ENCODE data around the gene THUMPD3. TPM values are rescaled to one million over a fixed set of nuclear protein-coding genes. Genes with fewer than 3 reads are reported as not detected.

THUMPD3 gene
- total RNA-seq, 4 donors from 2014 or later: 18.8 to 32.1 (median 25.8) TPM

GRCh38 chr3:9428411-9428810, 65.6 kb downstream of the THUMPD3 start:
- Histone ChIP-seq H3K4me1 (peaks cover 7 to 41% (median 8%) of the 10 kb centered on the region in 3 donors), H3K27ac (peak overlapping the region in 1 of 4 donors; percentile 3), H3K4me3 (no peak overlapping the region), H3K36me3 (peaks cover 26 to 63% of the 10 kb centered on the region in 2 donors), H3K27me3 (no peaks in the 10 kb centered on the region), H3K9me3 (no peaks in the 10 kb centered on the region)
- ATAC-seq: no peak
- TF ChIP-seq POLR2AphosphoS5 (IDR thresholded peaks at IDR 0.05) (no peak), POLR2A (IDR thresholded peaks at IDR 0.05) (no peak), EP300 (IDR thresholded peaks at IDR 0.05) (no peak)
- TF ChIP-seq, protein P1, sequence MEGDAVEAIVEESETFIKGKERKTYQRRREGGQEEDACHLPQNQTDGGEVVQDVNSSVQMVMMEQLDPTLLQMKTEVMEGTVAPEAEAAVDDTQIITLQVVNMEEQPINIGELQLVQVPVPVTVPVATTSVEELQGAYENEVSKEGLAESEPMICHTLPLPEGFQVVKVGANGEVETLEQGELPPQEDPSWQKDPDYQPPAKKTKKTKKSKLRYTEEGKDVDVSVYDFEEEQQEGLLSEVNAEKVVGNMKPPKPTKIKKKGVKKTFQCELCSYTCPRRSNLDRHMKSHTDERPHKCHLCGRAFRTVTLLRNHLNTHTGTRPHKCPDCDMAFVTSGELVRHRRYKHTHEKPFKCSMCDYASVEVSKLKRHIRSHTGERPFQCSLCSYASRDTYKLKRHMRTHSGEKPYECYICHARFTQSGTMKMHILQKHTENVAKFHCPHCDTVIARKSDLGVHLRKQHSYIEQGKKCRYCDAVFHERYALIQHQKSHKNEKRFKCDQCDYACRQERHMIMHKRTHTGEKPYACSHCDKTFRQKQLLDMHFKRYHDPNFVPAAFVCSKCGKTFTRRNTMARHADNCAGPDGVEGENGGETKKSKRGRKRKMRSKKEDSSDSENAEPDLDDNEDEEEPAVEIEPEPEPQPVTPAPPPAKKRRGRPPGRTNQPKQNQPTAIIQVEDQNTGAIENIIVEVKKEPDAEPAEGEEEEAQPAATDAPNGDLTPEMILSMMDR (IDR thresholded peaks at IDR 0.05): no peak

GRCh38 chr3:9430733-9431132, 67.9 kb downstream of the THUMPD3 start:
- no peaks in the 10 kb centered on the region for H3K27me3 ChIP-seq
- H3K4me3 ChIP-seq: no peak overlapping the region
- H3K9me3 ChIP-seq: no peaks in the 10 kb centered on the region
- 92 to 95% methylated on average over 3 of the region's 3 CpGs for WGBS, 2 donors (ENCODE audit: low coverage in 1 of 2)
- peaks cover 33 to 86% of the 10 kb centered on the region in 2 donors for H3K36me3 ChIP-seq
- H3K27ac ChIP-seq: no peak overlapping the region
- TF ChIP-seq, protein P1 (IDR thresholded peaks at IDR 0.05): no peak
- TF ChIP-seq POLR2A (IDR thresholded peaks at IDR 0.05) (no peak), POLR2AphosphoS5 (IDR thresholded peaks at IDR 0.05) (no peak), EP300 (IDR thresholded peaks at IDR 0.05) (no peak)
- H3K4me1 ChIP-seq: peaks cover 0 to 18% (median 0%) of the 10 kb centered on the region in 3 donors
- ATAC-seq: no peak

DNA sequence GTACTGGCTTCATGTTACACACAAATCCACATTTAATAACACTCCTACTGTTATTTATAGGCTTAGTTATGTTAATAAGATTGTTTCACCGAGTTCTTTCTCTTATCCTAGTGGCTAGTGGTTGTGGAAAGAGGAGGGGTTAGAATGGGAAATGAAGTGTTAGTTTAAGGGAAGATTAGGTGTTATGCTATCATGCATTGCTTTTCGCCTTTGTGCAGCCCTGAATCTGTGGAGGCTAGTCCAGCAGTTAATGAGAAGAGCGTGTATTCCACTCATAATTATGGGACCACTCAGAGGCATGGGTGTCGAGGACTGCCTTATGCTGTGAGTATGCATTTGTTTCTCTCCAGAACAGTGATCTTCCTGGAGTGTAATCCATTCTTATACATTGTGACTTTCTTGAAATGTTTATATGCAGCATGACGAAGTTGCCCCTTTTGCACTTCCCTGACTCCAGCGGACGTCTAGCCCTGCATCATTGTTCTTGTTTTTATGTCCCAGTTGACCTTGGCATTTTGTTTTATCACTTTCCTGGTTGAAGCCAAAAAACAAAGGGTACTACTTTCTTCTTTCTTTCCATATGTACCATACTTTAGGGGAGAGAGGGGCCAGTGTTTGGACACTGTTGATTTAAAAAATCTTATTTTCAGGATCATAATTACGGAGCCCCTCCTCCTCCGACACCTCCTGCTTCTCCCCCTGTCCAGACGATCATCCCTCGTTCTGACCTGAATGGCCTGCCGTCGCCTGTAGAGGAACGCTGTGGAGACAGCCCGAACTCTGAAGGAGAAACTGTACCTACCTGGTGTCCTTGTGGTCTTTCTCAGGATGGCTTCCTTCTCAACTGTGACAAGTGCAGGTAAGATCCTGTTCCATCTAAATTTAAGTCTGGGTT, 71.0 kb downstream of the THUMPD3 start:
- Histone ChIP-seq H3K4me3 (no peak overlapping the region), H3K36me3 (peaks cover 45 to 99% of the 10 kb centered on the region in 2 donors), H3K27ac (peak overlapping the region in 1 of 4 donors; percentile 24), H3K9me3 (no peaks in the 10 kb centered on the region), H3K27me3 (no peaks in the 10 kb centered on the region), H3K4me1 (no peaks in the 10 kb centered on the region)
- no peak for TF ChIP-seq POLR2AphosphoS5 (IDR thresholded peaks at IDR 0.05)
- no peak for TF ChIP-seq EP300 (IDR thresholded peaks at IDR 0.05)
- no peak for TF ChIP-seq POLR2A (IDR thresholded peaks at IDR 0.05)
- TF ChIP-seq, protein P1 (IDR thresholded peaks at IDR 0.05): no peak
- ATAC-seq: no peak
- WGBS, 2 donors (ENCODE audit: low coverage in 1 of 2): 73 to 85% methylated on average over 7 to 15 of the region's 15 CpGs

- H3K27ac ChIP-seq: no peak overlapping the region
- TF ChIP-seq EP300 (IDR thresholded peaks at IDR 0.05) (no peak), POLR2A (IDR thresholded peaks at IDR 0.05) (no peak), POLR2AphosphoS5 (IDR thresholded peaks at IDR 0.05) (no peak)
- TF ChIP-seq, protein P1 (IDR thresholded peaks at IDR 0.05): no peak
- H3K9me3 ChIP-seq: no peaks in the 10 kb centered on the region
- no peaks in the 10 kb centered on the region for H3K27me3 ChIP-seq
- H3K36me3 ChIP-seq: peaks cover 39 to 99% of the 10 kb centered on the region in 2 donors
- 89 to 96% methylated on average over 3 of the region's 3 CpGs for WGBS, 2 donors (ENCODE audit: low coverage in 1 of 2)
- no peaks in the 10 kb centered on the region for H3K4me1 ChIP-seq
- ATAC-seq: no peak
- H3K4me3 ChIP-seq: no peak overlapping the region
These were observed 72.5 kb downstream of the THUMPD3 start for GRCh38 chr3:9435316-9435715.

Other genes starting within 250 kb of the THUMPD3 start
- 1 to 10 TPM; 2.0 to 6.9 (median 4.8) TPM for gene SRGAP3, start 113.4 kb upstream of the THUMPD3 start, total RNA-seq
- gene SETD5, start 34.6 kb downstream of the THUMPD3 start, total RNA-seq: 10 to 100 TPM; 51.5 to 95.3 (median 76.8) TPM
- gene LHFPL4, start 190.8 kb downstream of the THUMPD3 start, total RNA-seq: under 1 TPM in 2 of 4 donors, not detected in 2; 0.04 to 0.13 TPM